ENCODE data around the gene SNORC.

Gene SNORC

GRCh38 chr2:232890536-232890895 lies 20.5 kb downstream of the SNORC start:
- ATAC-seq, result no peak
- TF ChIP-seq ZNF70 (CRISPR knock-in tag; IDR thresholded peaks at IDR 0.05) (no peak), TSHZ2 (CRISPR knock-in tag; IDR thresholded peaks at IDR 0.05) (no peak), ARNTL (CRISPR knock-in tag; IDR thresholded peaks at IDR 0.05; ENCODE audit: borderline replicate concordance, low read depth) (no peak), TCF4 (CRISPR knock-in tag; IDR thresholded peaks at IDR 0.05; ENCODE audit: borderline replicate concordance) (no peak), ESRRG (CRISPR knock-in tag; IDR thresholded peaks at IDR 0.05) (no peak), CSDC2 (CRISPR knock-in tag; IDR thresholded peaks at IDR 0.05) (no peak), SNAI2 (CRISPR knock-in tag; IDR thresholded peaks at IDR 0.05) (no peak), ZFP3 (CRISPR knock-in tag; IDR thresholded peaks at IDR 0.05) (no peak), ZNF565 (CRISPR knock-in tag; conservative IDR thresholded peaks at IDR 0.05; ENCODE audit: low read depth) (no peak), ZC3H10 (CRISPR knock-in tag; IDR thresholded peaks at IDR 0.05) (no peak), OSR1 (CRISPR knock-in tag; IDR thresholded peaks at IDR 0.05) (no peak), PATZ1 (CRISPR knock-in tag; IDR thresholded peaks at IDR 0.05; ENCODE audit: borderline replicate concordance) (no peak), POU6F1 (CRISPR knock-in tag; IDR thresholded peaks at IDR 0.05; ENCODE audit: borderline replicate concordance, low read depth) (no peak), ZNF8 (CRISPR knock-in tag; IDR thresholded peaks at IDR 0.05) (no peak), BACH2 (CRISPR knock-in tag; IDR thresholded peaks at IDR 0.05; ENCODE audit: borderline replicate concordance) (no peak)

GRCh38 chr2:232890896-232891601 lies 21.0 kb downstream of the SNORC start:
- ATAC-seq, result peak; percentile 48
- TF ChIP-seq ZFP30 (CRISPR knock-in tag; IDR thresholded peaks at IDR 0.05) (no peak), ZC3H10 (CRISPR knock-in tag; IDR thresholded peaks at IDR 0.05) (no peak), CSDC2 (CRISPR knock-in tag; IDR thresholded peaks at IDR 0.05) (no peak), PATZ1 (CRISPR knock-in tag; IDR thresholded peaks at IDR 0.05; ENCODE audit: borderline replicate concordance) (no peak), OSR1 (CRISPR knock-in tag; IDR thresholded peaks at IDR 0.05) (no peak), ESRRG (CRISPR knock-in tag; IDR thresholded peaks at IDR 0.05) (no peak)

- ATAC-seq, result no peak
- TF ChIP-seq ZNF565 (CRISPR knock-in tag; conservative IDR thresholded peaks at IDR 0.05; ENCODE audit: low read depth) (no peak), ZNF8 (CRISPR knock-in tag; IDR thresholded peaks at IDR 0.05) (no peak), ZNF70 (CRISPR knock-in tag; IDR thresholded peaks at IDR 0.05) (no peak), ARNTL (CRISPR knock-in tag; IDR thresholded peaks at IDR 0.05; ENCODE audit: borderline replicate concordance, low read depth) (no peak), POU6F1 (CRISPR knock-in tag; IDR thresholded peaks at IDR 0.05; ENCODE audit: borderline replicate concordance, low read depth) (no peak), TOX (CRISPR knock-in tag; IDR thresholded peaks at IDR 0.05; ENCODE audit: borderline replicate concordance) (no peak), TCF4 (CRISPR knock-in tag; IDR thresholded peaks at IDR 0.05; ENCODE audit: borderline replicate concordance) (no peak), SNAI2 (CRISPR knock-in tag; IDR thresholded peaks at IDR 0.05) (no peak), CREB5 (CRISPR knock-in tag; IDR thresholded peaks at IDR 0.05; ENCODE audit: low read depth) (no peak), ZFP3 (CRISPR knock-in tag; IDR thresholded peaks at IDR 0.05) (no peak), PPARA (CRISPR knock-in tag; IDR thresholded peaks at IDR 0.05; ENCODE audit: borderline replicate concordance) (no peak), CSRNP3 (CRISPR knock-in tag; IDR thresholded peaks at IDR 0.05) (no peak), ZFP30 (CRISPR knock-in tag; IDR thresholded peaks at IDR 0.05) (no peak)
Observed at GRCh38 chr2:232891621-232892071, 21.6 kb downstream of the SNORC start.
